ENCODE results near the gene SMURF1. TPM values are rescaled to one million over a fixed set of nuclear protein-coding genes. Genes with fewer than 3 reads are reported as not detected.
"Not testable (repeated sequence)": the region's sequence is repeated elsewhere in the genome, so short reads cannot be mapped to it uniquely, and the experiment has no call there.

Gene SMURF1
- total RNA-seq, 6 donors from 2014 or later: 33.0 to 54.4 (median 45.9) TPM

DNA sequence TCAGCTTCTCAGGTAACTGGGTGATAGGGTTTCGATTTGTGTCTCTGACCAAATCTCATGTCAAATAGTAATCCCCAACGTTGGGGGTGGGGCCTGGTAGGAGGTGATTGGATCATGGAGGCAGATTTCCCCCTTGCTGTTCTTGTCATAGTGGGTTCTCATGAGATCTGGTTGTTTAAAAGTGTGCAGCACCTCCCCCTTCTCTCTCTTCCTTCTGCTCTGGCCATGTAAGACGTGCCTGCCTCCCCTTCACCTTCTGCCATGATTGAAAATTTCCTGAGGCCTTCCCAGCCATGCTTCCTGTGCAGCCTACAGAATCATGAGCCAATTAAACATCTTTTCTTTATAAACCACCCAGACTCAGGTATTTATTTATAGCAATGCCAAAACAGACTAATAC lies 21.9 kb upstream of the SMURF1 start:
- TF ChIP-seq EP300 (IDR thresholded peaks at IDR 0.05) (no peak), POLR2AphosphoS5 (IDR thresholded peaks at IDR 0.05) (no peak), POLR2A (IDR thresholded peaks at IDR 0.05) (no peak)
- TF ChIP-seq, protein P1, sequence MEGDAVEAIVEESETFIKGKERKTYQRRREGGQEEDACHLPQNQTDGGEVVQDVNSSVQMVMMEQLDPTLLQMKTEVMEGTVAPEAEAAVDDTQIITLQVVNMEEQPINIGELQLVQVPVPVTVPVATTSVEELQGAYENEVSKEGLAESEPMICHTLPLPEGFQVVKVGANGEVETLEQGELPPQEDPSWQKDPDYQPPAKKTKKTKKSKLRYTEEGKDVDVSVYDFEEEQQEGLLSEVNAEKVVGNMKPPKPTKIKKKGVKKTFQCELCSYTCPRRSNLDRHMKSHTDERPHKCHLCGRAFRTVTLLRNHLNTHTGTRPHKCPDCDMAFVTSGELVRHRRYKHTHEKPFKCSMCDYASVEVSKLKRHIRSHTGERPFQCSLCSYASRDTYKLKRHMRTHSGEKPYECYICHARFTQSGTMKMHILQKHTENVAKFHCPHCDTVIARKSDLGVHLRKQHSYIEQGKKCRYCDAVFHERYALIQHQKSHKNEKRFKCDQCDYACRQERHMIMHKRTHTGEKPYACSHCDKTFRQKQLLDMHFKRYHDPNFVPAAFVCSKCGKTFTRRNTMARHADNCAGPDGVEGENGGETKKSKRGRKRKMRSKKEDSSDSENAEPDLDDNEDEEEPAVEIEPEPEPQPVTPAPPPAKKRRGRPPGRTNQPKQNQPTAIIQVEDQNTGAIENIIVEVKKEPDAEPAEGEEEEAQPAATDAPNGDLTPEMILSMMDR (IDR thresholded peaks at IDR 0.05): no peak
- no peaks in the 10 kb centered on the region for H3K36me3 ChIP-seq
- no peak overlapping the region for H3K27ac ChIP-seq
- H3K4me3 ChIP-seq: no peak overlapping the region
- no peaks in the 10 kb centered on the region for H3K9me3 ChIP-seq
- ATAC-seq (ENCODE audit: low FRiP score in 2 of 2) (no peak), DNase-seq (no peak)
- H3K27me3 ChIP-seq: no peaks in the 10 kb centered on the region
- no peaks in the 10 kb centered on the region for H3K4me1 ChIP-seq
- WGBS, 2 donors: 71 to 83% methylated on average over 2 to 3 of the region's 3 CpGs

DNA sequence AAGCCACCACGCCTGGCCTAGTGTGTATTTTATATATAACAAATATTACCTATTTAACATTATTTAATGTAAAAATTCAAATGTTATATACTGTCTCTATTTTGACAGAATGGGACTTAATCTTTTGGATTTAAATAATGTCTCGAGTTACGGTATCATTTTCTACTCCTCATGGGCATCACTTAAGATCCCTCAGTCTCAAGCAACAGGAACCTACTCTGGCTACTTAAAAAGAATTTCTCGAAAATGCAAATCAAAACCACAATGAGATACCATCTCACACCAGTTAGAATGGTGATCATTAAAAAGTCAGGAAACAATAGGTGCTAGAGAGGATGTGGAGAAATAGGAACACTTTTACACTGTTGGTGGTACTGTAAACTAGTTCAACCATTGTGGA lies 19.8 kb upstream of the SMURF1 start:
- not testable (repeated sequence) for H3K27ac ChIP-seq; DNase-seq; H3K4me1 ChIP-seq; H3K4me3 ChIP-seq; ATAC-seq (ENCODE audit: low FRiP score in 2 of 2); H3K9me3 ChIP-seq; H3K27me3 ChIP-seq; H3K36me3 ChIP-seq
- 72 to 84% methylated on average over 4 of the region's 4 CpGs for WGBS, 2 donors

DNA sequence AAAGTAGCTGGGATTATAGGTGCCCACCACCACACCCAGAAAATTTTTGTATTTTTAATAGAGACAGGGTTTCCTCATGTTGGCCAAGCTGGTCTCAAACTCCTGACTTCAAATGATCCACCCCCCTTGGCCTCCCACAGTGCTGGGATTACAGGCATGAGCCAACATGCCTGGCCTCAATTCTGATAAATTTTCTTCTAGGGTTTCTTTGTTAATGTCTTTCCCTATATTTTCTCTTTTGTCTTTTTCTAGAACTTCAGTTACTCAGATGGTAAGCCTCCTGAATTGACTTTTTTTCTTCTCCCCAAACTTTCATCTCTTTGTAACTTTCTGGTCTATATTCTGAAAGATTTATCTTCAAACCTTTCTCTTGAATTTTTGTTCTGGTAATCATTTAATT lies 12.7 kb upstream of the SMURF1 start:
- H3K9me3 ChIP-seq: no peaks in the 10 kb centered on the region
- no peaks in the 10 kb centered on the region for H3K4me1 ChIP-seq
- ATAC-seq (ENCODE audit: low FRiP score in 2 of 2) (no peak), DNase-seq (no peak)
- no peaks in the 10 kb centered on the region for H3K36me3 ChIP-seq
- no peak overlapping the region for H3K27ac ChIP-seq
- H3K4me3 ChIP-seq: no peak overlapping the region
- H3K27me3 ChIP-seq: no peaks in the 10 kb centered on the region
- TF ChIP-seq EP300 (IDR thresholded peaks at IDR 0.05): no peak
- TF ChIP-seq POLR2AphosphoS5 (IDR thresholded peaks at IDR 0.05): no peak
- TF ChIP-seq, protein P1 (IDR thresholded peaks at IDR 0.05): no peak

DNA sequence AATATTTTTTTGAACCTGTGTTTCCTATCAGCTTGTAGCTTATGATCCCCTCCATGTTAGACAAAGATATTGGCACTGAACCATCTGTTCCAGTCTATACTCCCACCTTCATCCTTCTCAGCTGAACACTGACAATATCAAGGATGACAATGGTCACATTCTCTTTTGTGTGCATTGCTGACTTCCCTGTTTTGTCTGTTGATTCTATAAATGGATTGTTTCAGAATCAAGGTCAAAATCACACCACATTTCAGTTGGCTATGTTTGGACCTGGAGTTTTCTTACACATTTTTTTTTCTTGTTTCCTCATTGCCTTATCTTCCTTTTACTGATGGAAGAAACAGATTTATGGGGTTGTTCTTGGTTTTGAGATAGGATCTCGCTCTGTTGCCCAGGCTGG lies 11.3 kb upstream of the SMURF1 start:
- ATAC-seq (ENCODE audit: low FRiP score in 2 of 2) (no peak), DNase-seq (no peak)
- Histone ChIP-seq H3K4me3 (no peak overlapping the region), H3K27me3 (no peaks in the 10 kb centered on the region), H3K27ac (no peak overlapping the region), H3K9me3 (no peaks in the 10 kb centered on the region), H3K4me1 (no peaks in the 10 kb centered on the region), H3K36me3 (no peaks in the 10 kb centered on the region)
- TF ChIP-seq EP300 (IDR thresholded peaks at IDR 0.05): no peak
- TF ChIP-seq POLR2A (IDR thresholded peaks at IDR 0.05): no peak
- TF ChIP-seq POLR2AphosphoS5 (IDR thresholded peaks at IDR 0.05): no peak
- TF ChIP-seq, protein P1 (IDR thresholded peaks at IDR 0.05): no peak
- WGBS, 2 donors: 44 to 52% methylated on average over 1 of the region's 1 CpG

DNA sequence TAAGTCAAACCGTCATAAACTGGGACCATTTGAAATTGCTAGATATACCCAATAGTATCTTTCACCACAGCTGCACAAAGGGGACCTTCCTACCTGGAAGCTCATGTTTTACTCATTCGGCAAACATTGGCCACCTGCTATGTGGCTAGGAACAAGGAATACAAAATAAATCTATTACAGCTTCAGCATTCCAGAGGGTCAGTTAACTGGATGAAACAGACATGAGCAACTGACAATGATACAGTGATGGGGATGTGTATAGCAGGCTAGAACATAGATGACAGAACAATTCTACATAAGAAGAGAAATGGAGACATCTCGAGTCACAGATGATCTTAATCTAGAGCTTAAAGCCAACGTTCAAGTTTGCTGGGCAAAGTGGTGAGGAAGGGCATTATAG lies 3.1 kb upstream of the SMURF1 start:
- ATAC-seq (ENCODE audit: low FRiP score in 2 of 2): no peak
- no peaks in the 10 kb centered on the region for H3K36me3 ChIP-seq
- no peaks in the 10 kb centered on the region for H3K27me3 ChIP-seq
- H3K4me3 ChIP-seq: no peak overlapping the region
- DNase-seq: no peak
- H3K9me3 ChIP-seq: no peaks in the 10 kb centered on the region
- no peak overlapping the region for H3K27ac ChIP-seq
- 82 to 90% methylated on average over 4 of the region's 4 CpGs for WGBS, 2 donors
- TF ChIP-seq POLR2AphosphoS5 (IDR thresholded peaks at IDR 0.05) (no peak), POLR2A (IDR thresholded peaks at IDR 0.05) (no peak), EP300 (IDR thresholded peaks at IDR 0.05) (no peak)
- TF ChIP-seq, protein P1 (IDR thresholded peaks at IDR 0.05): no peak
- H3K4me1 ChIP-seq: peaks cover 3 to 13% (median 8%) of the 10 kb centered on the region in 4 donors
